T-cell (primary cell): ENCODE measurements around the gene TENM3. TPM values are rescaled to one million over a fixed set of nuclear protein-coding genes. Genes with fewer than 3 reads are reported as not detected.
"Not testable (repeated sequence)": the region's sequence is repeated elsewhere in the genome, so short reads cannot be mapped to it uniquely, and the experiment has no call there.

Experiments used
- ATAC-seq, 4 experiments: fragments of 200-7000 bp in 3 of 4; fragments of 150-1000 bp in 1 of 4; cut with Tn5 transposase; replicated peaks in 1 of 4; 1 replicate in 3 of 4; 2 replicates in 1 of 4; pipeline ENCODE4 v1.10.0; 2021; ENCODE audit warnings: moderate library complexity in 3 of 4, mild to moderate bottlenecking in 2 of 4, moderate number of reproducible peaks in 1 of 4
- CTCF ChIA-PET, 2 donors: fragments of 300-600 bp; sonication (Branson Sonifier 250); formaldehyde crosslinking; loops; one replicate each; lab custom pipeline; 2022; ENCODE audit warnings: antibody characterized with exemption in 2 of 2; lab: Charles Lee
- POLR2A ChIA-PET, 2 donors: fragments of 300-600 bp; sonication (Branson Sonifier 250); formaldehyde crosslinking; loops; one replicate each; lab custom pipeline; 2022; ENCODE audit warnings: antibody characterized with exemption in 2 of 2; lab: Charles Lee
- DNase-seq, 35 experiments: peaks; one replicate each; pipeline versions ENCODE4 v3.0.0 to v3.0.0-alpha.2; 2013 to 2023
- H3K27ac ChIP-seq: one replicate; pipeline ENCODE4 v1.5.1; 2013; ENCODE audit warnings: low read length
- H3K27me3 ChIP-seq, 2 experiments: replicated peaks in 1 of 2; 1 replicate in 1 of 2; 2 replicates in 1 of 2; pipeline versions ENCODE4 v1.6.1 to v1.7.0; 2013; ENCODE audit warnings: low read length in 1 of 2, mixed read lengths in 1 of 2; ENCODE audit not compliant: control insufficient read depth in 2 of 2, insufficient read depth in 2 of 2; ENCODE audit errors: extremely low read depth in 1 of 2
- H3K36me3 ChIP-seq, 2 donors: 1 replicate in 1 of 2; 2 replicates in 1 of 2; pipeline versions ENCODE4 v1.6.1 to v1.7.0; 2013; ENCODE audit warnings: low read length in 1 of 2; ENCODE audit not compliant: control insufficient read depth in 2 of 2, insufficient read depth in 1 of 2; ENCODE audit errors: extremely low read depth in 1 of 2
- H3K4me1 ChIP-seq, 2 experiments: 1 replicate in 1 of 2; 2 replicates in 1 of 2; pipeline versions ENCODE4 v1.6.1 to v1.7.0; 2013; ENCODE audit warnings: low read length in 2 of 2, mixed read lengths in 1 of 2; ENCODE audit not compliant: insufficient read depth in 2 of 2, control insufficient read depth in 1 of 2; ENCODE audit errors: extremely low read depth in 1 of 2
- H3K4me3 ChIP-seq, 2 donors: 1 replicate in 1 of 2; 2 replicates in 1 of 2; pipeline versions ENCODE4 v1.5.1 to v1.7.0; 2013; ENCODE audit warnings: mild to moderate bottlenecking in 2 of 2, low read length in 1 of 2, moderate library complexity in 1 of 2; ENCODE audit not compliant: control insufficient read depth in 1 of 2; ENCODE audit errors: extremely low read depth in 1 of 2
- H3K9me3 ChIP-seq: 2 replicates; pipeline ENCODE4 v1.7.0; 2013
- H3K27ac Mint-ChIP-seq, 2 donors: one replicate each; pipeline ENCODE4 v1.8.0; 2020 to 2021; ENCODE audit warnings: mild to moderate bottlenecking in 2 of 2, mixed read lengths in 2 of 2
- H3K27me3 Mint-ChIP-seq, 2 donors: one replicate each; pipeline ENCODE4 v1.8.0; 2021 to 2022; ENCODE audit warnings: mixed read lengths in 2 of 2
- H3K36me3 Mint-ChIP-seq: one replicate; pipeline ENCODE4 v1.8.0; 2021; ENCODE audit warnings: mixed read lengths
- H3K4me1 Mint-ChIP-seq, 3 donors: one replicate each; pipeline ENCODE4 v1.8.0; 2020 to 2022; ENCODE audit warnings: mixed read lengths in 3 of 3, mild to moderate bottlenecking in 1 of 3
- H3K4me3 Mint-ChIP-seq, 3 donors: one replicate each; pipeline ENCODE4 v1.8.0; 2020 to 2022; ENCODE audit warnings: mild to moderate bottlenecking in 3 of 3, mixed read lengths in 3 of 3, moderate library complexity in 3 of 3
- H3K9me3 Mint-ChIP-seq, 3 donors: one replicate each; pipeline ENCODE4 v1.8.0; 2020 to 2022; ENCODE audit warnings: mixed read lengths in 3 of 3
- WGBS: methylation state at CpG from one replicate; pipeline ENCODE4 v1.1.5; 2013; ENCODE audit warnings: missing lambda C conversion rate; ENCODE audit not compliant: insufficient coverage; 5-methylcytosine and 5-hydroxymethylcytosine counted together
- total RNA-seq, 35 experiments: library from RNA in 6 of 35; stranded (reverse) in 6 of 35; fragments of 120-200 nt in 1 of 35; gene quantifications; one replicate each; pipeline versions ENCODE4 v1.2.1 to v1.2.4 and lab custom pipeline; 2013 to 2026

Gene TENM3
- total RNA-seq, 5 donors from 2014 or later (not counting 1 experiment from before 2014, with no cell fraction given) = 0.03 to 0.44 (median 0.16) TPM; not detected in 2

DNA sequence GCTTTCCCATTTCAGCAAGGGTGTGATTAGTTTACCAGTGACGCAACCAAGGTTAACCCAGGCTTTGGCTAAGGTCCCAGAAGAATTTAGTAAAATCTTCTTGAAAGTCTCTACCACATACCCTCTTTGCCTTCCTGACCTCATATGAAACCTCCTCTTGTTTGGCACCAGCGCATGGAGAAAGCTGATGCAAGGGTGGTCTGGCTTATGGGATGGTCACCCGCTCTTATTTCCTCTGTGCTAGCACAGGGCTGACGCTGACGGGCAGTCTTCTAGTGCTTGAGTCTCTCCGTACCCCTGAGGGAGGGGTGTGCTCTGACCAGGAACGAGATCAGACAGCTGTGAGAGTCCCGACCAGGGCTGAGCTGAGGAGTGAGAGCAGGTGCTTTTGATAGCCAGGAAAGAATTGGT lies 137.6 kb downstream of the TENM3 start:
- H3K9me3 Mint-ChIP-seq = no peaks in the 10 kb centered on the region
- H3K4me1 Mint-ChIP-seq = no peaks in the 10 kb centered on the region
- peaks cover 2 to 4% of the 10 kb centered on the region in 2 donors for H3K27me3 Mint-ChIP-seq
- no peak overlapping the region for H3K4me3 Mint-ChIP-seq
- Histone ChIP-seq H3K9me3 (no peaks in the 10 kb centered on the region), H3K4me1 (no peaks in the 10 kb centered on the region), H3K27me3 (no peaks in the 10 kb centered on the region), H3K27ac (no peak overlapping the region), H3K4me3 (no peak overlapping the region), H3K36me3 (no peaks in the 10 kb centered on the region)
- H3K27ac Mint-ChIP-seq = no peak overlapping the region
- 89% methylated on average over 7 of the region's 8 CpGs for WGBS
- ChIA-PET POLR2A (no interaction called here), CTCF (no interaction called here)
- H3K36me3 Mint-ChIP-seq = no peaks in the 10 kb centered on the region
- no peak for ATAC-seq
- no peak for DNase-seq

DNA sequence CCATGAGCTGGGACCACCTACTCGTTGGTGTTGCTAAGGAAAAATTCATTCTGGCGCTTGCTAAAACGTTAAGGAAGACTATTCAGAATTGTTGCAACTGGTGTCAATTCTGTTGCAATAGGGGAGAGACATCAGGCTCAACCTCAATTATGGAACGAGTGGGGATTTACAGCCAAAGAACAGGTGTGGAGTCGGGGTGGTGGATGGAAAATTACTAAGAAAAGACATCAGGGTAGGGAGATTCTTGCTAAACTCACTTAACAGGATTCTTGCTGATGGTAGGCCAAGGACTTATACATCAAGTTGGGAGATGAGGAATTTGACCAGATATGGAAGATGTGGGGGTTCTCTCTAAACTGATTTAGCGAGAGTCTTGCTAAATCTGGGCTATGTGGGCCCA lies 139.7 kb downstream of the TENM3 start:
- WGBS = 87% methylated on average over 4 of the region's 6 CpGs
- Mint-ChIP-seq H3K4me1 (no peaks in the 10 kb centered on the region), H3K27me3 (peaks cover under 1 to 2% of the 10 kb centered on the region in 2 donors), H3K27ac (no peak overlapping the region), H3K36me3 (no peaks in the 10 kb centered on the region), H3K9me3 (no peaks in the 10 kb centered on the region), H3K4me3 (no peak overlapping the region)
- Histone ChIP-seq H3K4me3 (no peak overlapping the region), H3K27ac (no peak overlapping the region), H3K4me1 (no peaks in the 10 kb centered on the region), H3K36me3 (no peaks in the 10 kb centered on the region), H3K9me3 (no peaks in the 10 kb centered on the region), H3K27me3 (no peaks in the 10 kb centered on the region)
- DNase-seq (no peak), ATAC-seq (no peak)
- ChIA-PET POLR2A (no interaction called here), CTCF (no interaction called here)

GRCh38 chr4:182384631-182385091 lies 141.5 kb downstream of the TENM3 start:
- ATAC-seq (no peak), DNase-seq (no peak)
- WGBS = 46% methylated on average over 1 of the region's 6 CpGs
- Mint-ChIP-seq H3K4me3 (no peak overlapping the region), H3K36me3 (no peaks in the 10 kb centered on the region), H3K4me1 (no peaks in the 10 kb centered on the region), H3K27me3 (no peaks in the 10 kb centered on the region), H3K9me3 (no peaks in the 10 kb centered on the region), H3K27ac (no peak overlapping the region)
- ChIA-PET POLR2A (no interaction called here), CTCF (no interaction called here)
- Histone ChIP-seq H3K36me3 (no peaks in the 10 kb centered on the region), H3K4me3 (no peak overlapping the region), H3K27me3 (no peaks in the 10 kb centered on the region), H3K27ac (no peak overlapping the region), H3K9me3 (no peaks in the 10 kb centered on the region), H3K4me1 (no peaks in the 10 kb centered on the region)

DNA sequence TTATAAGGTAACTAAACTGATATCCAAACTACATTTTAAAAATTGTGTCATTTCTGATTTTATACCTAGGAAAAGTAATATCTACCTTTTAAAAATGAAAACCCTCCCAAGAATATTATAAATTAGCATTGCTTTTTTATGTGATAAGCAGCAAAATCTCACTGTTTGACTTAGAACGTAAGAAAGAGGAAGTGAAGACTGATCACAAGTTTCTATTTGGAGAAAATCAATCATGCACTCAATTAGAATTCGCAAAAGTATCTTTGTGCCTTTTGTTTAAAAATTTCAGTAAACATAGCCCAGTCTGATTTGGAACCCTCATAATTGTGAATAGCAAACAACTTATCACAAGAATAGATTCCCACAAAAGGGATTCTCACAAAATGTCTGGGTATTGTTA lies 142.7 kb downstream of the TENM3 start:
- H3K36me3 ChIP-seq = no peaks in the 10 kb centered on the region
- Mint-ChIP-seq H3K9me3 (peaks cover 0 to 3% (median 0%) of the 10 kb centered on the region in 3 donors), H3K4me3 (no peak overlapping the region), H3K27ac (no peak overlapping the region), H3K27me3 (no peaks in the 10 kb centered on the region), H3K36me3 (no peaks in the 10 kb centered on the region), H3K4me1 (no peaks in the 10 kb centered on the region)
- H3K4me3 ChIP-seq = no peak overlapping the region
- no CpG with 5 or more reads among the region's 2 CpGs for WGBS
- CTCF ChIA-PET = no interaction called here
- no peak for ATAC-seq
- POLR2A ChIA-PET = no interaction called here
- no peak for DNase-seq
- no peak overlapping the region for H3K27ac ChIP-seq
- no peaks in the 10 kb centered on the region for H3K9me3 ChIP-seq
- H3K27me3 ChIP-seq = no peaks in the 10 kb centered on the region
- H3K4me1 ChIP-seq = no peaks in the 10 kb centered on the region

GRCh38 chr4:182386576-182386975 lies 143.4 kb downstream of the TENM3 start:
- H3K36me3 Mint-ChIP-seq, DNase-seq, H3K4me3 Mint-ChIP-seq, H3K36me3 ChIP-seq, CTCF ChIA-PET, H3K27me3 ChIP-seq, POLR2A ChIA-PET, H3K9me3 Mint-ChIP-seq, H3K27ac Mint-ChIP-seq, H3K4me1 Mint-ChIP-seq, H3K27ac ChIP-seq, H3K27me3 Mint-ChIP-seq, H3K4me3 ChIP-seq, ATAC-seq, H3K4me1 ChIP-seq, H3K9me3 ChIP-seq: not testable (repeated sequence)
- WGBS = 93% methylated on average over 33 of the region's 35 CpGs

GRCh38 chr4:182391111-182391684 lies 148.0 kb downstream of the TENM3 start:
- Mint-ChIP-seq H3K4me3 (no peak overlapping the region), H3K36me3 (no peaks in the 10 kb centered on the region), H3K27ac (no peak overlapping the region), H3K4me1 (no peaks in the 10 kb centered on the region), H3K27me3 (peaks cover 0 to 4% of the 10 kb centered on the region in 2 donors), H3K9me3 (peaks cover 0 to 3% (median 0%) of the 10 kb centered on the region in 3 donors)
- H3K9me3 ChIP-seq = no peaks in the 10 kb centered on the region
- peaks cover 0 to 2% of the 10 kb centered on the region in 2 experiments for H3K27me3 ChIP-seq
- no peaks in the 10 kb centered on the region for H3K36me3 ChIP-seq
- POLR2A ChIA-PET = no interaction called here
- DNase-seq (no peak), ATAC-seq (no peak)
- 79% methylated on average over 4 of the region's 9 CpGs for WGBS
- no peak overlapping the region for H3K4me3 ChIP-seq
- no peak overlapping the region for H3K27ac ChIP-seq
- H3K4me1 ChIP-seq = no peaks in the 10 kb centered on the region
- CTCF ChIA-PET = no interaction called here

GRCh38 chr4:182394181-182394580 lies 151.0 kb downstream of the TENM3 start:
- ChIA-PET POLR2A (no interaction called here), CTCF (no interaction called here)
- no peaks in the 10 kb centered on the region for H3K36me3 ChIP-seq
- no peak for ATAC-seq
- H3K27me3 ChIP-seq = peaks cover 0 to 2% of the 10 kb centered on the region in 2 experiments
- Mint-ChIP-seq H3K27ac (no peak overlapping the region), H3K36me3 (no peaks in the 10 kb centered on the region), H3K9me3 (peaks cover 0 to 3% (median 0%) of the 10 kb centered on the region in 3 donors), H3K4me3 (no peak overlapping the region), H3K27me3 (peaks cover 4% of the 10 kb centered on the region in 2 donors), H3K4me1 (no peaks in the 10 kb centered on the region)
- no peak for DNase-seq
- no CpG with 5 or more reads among the region's 3 CpGs for WGBS
- H3K4me1 ChIP-seq = no peaks in the 10 kb centered on the region
- H3K9me3 ChIP-seq = no peaks in the 10 kb centered on the region
- H3K4me3 ChIP-seq = no peak overlapping the region
- H3K27ac ChIP-seq = no peak overlapping the region
